Epidermal melanocyte (primary cell): ENCODE data around the gene TMEM108.
"Not testable (repeated sequence)": the region's sequence is repeated elsewhere in the genome, so short reads cannot be mapped to it uniquely, and the experiment has no call there.

Experiments used
- DNase-seq: peaks from one replicate; pipeline ENCODE4 v3.0.0; 2011; ENCODE audit warnings: low spot score; ENCODE audit not compliant: insufficient read length

TMEM108 gene

GRCh38 chr3:133038089-133038730 lies at the start of gene TMEM108:
TMEM108 (plus strand) TSS chr3:133038391.
- DNase-seq: peak; percentile 76

DNA sequence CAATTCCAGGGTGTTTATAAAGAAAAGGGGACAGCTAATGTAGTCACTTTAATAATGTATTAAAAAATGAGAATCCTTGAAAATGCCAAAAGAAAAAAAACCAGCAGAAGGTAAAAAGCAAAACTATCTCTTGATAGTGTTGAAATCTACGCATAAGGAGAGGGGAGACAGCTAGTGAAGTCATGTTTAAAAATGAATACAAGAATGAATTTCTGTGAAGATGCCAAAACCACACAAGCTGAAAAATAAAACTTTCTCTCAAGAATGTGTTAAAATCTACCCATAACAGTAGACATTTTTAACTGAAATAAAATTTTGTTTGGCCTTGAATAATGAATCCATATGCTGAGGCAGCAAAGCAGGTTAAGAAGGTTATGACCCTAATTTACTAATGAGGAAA lies 42.2 kb upstream of the TMEM108 start:
- DNase-seq: no peak

DNA sequence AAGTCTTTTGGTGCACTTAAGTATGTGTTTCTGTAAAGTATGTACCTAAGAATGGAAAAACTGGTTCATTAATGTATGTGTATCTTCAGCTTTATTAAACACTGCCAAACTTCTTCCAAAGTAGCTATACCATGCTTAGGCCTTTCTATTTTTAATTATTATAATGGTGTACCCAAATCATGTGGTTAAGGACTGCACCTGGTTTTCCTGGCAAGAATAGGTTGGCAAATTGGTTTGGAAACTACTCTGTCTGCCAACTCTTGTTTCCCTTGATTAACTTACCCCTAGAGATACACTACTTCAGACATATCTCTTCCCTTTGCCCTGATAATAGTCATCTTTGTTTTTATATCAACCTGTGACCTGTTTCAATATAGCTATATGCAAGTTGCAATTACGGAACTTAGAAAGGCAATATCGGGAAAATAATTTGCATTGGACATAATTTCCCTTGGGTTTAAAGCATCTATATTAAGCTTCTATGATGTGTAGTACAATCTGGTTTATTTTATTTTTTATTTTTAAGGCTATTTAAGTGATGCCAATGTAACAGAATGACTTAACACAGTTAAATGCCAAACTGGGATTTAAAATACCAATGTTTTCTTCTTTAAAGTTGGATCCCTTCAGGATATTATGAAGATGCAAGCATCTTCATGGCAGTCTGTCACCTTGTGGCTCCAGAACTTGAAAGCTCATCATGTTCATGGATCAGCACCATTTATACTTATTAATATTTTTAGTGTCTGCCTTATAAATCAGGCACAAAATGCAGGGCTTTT lies 40.6 kb upstream of the TMEM108 start:
- DNase-seq: no peak

DNA sequence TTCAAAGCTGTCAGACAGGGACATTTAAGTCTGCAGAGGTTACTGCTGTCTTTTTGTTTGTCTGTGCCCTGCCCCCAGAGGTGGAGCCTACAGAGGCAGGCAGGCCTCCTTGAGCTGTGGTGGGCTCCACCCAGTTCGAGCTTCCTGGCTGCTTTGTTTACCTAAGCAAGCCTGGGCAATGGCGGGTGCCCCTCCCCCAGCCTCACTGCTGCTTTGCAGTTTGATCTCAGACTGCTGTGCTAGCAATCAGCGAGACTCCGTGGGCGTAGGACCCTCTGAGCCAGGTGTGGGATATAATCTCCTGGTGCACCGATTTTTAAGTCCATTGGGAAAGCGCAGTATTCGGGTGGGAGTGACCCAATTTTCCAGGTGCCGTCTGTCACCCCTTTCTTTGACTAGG lies 33.2 kb upstream of the TMEM108 start:
- DNase-seq: not testable (repeated sequence)

- no peak for DNase-seq
Measured at GRCh38 chr3:133007601-133008000, 30.6 kb upstream of the TMEM108 start.

GRCh38 chr3:133014325-133014724 lies 23.9 kb upstream of the TMEM108 start:
- DNase-seq: no peak

DNA sequence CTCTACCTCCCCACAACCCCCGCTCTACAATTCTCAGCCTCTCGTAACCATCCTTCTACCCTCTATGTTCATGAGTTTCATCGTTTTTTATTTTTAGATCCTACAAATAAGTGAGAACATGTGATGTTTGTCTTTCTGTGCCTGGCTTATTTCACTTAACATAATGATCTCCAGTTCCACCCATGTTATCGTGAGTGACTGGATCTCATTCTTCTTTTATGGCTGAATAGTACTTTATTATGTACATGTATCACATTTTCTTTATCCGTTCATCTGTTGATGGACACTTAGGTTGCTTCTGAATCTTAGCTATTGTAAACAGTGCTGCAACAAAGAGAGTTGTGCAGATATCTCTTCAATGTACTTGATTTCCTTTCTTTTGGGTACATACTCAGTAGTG lies 22.6 kb upstream of the TMEM108 start:
- not testable (repeated sequence) for DNase-seq

- no peak for DNase-seq
Measured at GRCh38 chr3:133016838-133017309, 21.3 kb upstream of the TMEM108 start.

DNA sequence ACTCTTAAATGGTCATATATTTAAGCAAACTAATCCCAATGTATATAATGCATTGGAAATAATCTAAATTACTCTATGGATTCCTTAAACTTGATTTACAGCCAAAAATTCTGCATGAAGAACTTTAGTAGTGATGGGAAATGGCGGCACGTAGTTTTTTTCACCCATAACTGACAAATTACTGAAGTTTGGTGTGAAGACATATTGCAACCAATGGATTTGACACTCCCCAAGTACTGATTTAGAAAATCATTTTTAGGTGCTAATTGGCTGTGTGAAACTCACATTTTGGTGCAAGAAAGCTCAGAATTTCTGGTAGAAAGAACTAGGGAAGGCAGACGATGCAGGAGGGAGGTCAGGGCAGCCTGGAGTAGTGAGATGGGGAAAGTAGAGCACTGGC lies 19.3 kb upstream of the TMEM108 start:
- no peak for DNase-seq

GRCh38 chr3:133021206-133021605 lies 17.0 kb upstream of the TMEM108 start:
- DNase-seq: no peak

- DNase-seq: no peak
Measured at GRCh38 chr3:133023362-133023761, 14.8 kb upstream of the TMEM108 start.

GRCh38 chr3:133025546-133025945 lies 12.6 kb upstream of the TMEM108 start:
- no peak for DNase-seq

- no peak for DNase-seq
Measured at GRCh38 chr3:133032301-133032700, 5.9 kb upstream of the TMEM108 start.

DNA sequence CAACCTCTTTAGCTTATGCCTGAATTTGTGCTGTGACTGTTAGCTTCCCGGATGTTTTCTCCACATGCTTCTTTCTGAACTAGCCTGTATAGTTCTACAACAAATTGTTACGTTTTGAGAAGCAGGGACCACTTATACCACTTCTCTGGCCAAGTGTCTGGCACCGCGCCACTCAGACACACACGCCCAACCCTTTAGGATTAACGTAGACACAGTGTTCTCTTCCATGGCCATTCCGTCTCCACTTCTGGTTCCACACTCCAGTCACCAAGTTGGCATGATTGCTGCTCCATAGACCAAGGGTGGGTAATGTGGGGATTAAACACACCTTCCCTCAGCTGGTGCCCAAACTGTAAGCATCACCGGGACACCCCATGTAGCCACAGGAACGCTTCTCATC lies 755 bp upstream of the TMEM108 start:
- no peak for DNase-seq

DNA sequence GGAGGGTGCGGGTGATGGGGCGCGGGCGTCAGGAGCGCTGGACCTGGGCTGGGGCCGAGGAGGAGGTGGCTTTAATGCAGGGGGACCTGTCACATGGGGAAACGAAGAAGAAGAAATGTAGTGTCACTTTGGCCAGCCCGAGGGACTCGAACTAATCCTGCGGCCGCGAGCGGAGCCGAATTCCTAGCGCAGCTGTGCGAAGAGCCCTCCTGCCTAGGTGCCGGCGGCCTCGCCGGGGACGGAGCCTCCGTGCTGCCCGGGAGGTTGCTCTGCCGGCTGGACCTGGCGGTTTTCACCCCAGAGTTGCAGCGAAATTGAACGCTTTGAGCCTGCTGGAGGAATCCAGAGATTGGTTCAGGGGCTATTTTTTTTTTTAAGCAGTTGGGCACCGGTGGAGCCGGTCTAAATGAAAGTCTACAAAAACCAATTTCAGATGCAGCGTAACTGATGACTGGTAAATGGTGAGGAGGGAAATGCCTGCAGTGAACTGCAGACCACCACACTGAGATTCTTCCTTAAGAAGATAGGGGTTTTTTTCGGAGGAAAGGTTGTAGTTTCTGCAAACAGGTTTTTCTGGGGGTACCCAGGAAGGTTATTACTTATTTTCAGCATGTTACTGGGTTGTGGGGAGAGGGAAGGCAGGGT lies 662 bp downstream of the TMEM108 start:
- no peak for DNase-seq

- DNase-seq: peak; percentile 88
Measured at GRCh38 chr3:133040696-133041523, 2.7 kb downstream of the TMEM108 start.

- DNase-seq: no peak
Measured at GRCh38 chr3:133041524-133041829, 3.3 kb downstream of the TMEM108 start.

GRCh38 chr3:133042778-133043177 lies 4.6 kb downstream of the TMEM108 start:
- DNase-seq: no peak

GRCh38 chr3:133047980-133048379 lies 9.8 kb downstream of the TMEM108 start:
- DNase-seq: no peak

DNA sequence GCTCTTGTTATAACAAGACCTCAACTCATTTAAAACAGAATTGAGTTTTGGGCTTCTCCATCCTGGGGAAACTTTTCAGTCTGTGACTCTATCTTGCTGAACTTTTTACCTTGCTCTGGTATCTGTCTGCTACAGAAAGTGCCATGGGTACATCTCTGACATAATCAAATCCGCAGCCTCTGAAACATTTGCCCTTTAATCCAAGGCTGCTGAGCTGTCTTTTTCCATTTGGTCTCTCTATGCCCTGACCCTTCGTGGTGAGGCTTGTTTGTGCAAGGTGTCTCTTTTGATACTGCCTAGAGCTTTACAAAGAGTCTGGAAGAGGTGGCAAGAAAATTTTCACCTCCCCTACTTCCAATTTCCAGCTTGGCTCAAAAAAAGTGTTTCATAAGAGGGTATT lies 11.3 kb downstream of the TMEM108 start:
- no peak for DNase-seq

DNA sequence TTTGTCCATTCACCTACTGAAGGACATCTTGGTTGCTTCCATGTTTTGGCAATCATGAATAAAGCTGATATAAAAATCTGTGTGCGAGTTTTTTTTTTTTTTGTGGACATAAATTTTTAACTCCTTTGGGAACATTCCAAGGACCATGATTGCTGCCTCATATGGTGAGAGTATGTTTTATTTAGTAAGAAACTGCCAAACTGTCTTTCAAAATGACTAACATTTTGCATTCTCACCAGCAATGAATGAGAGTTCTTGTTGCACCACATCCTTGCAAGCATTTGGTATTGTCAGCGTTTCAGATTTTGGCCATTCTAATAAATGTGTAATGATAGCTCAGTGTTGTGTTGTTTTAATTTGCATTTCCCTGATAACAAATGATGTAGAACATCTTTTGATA lies 12.7 kb downstream of the TMEM108 start:
- no peak for DNase-seq

GRCh38 chr3:133053532-133053931 lies 15.3 kb downstream of the TMEM108 start:
- DNase-seq: no peak
